ENCODE measurements around the gene DSCAML1.
"Not testable (repeated sequence)": the region's sequence is repeated elsewhere in the genome, so short reads cannot be mapped to it uniquely, and the experiment has no call there.

Gene DSCAML1

DNA sequence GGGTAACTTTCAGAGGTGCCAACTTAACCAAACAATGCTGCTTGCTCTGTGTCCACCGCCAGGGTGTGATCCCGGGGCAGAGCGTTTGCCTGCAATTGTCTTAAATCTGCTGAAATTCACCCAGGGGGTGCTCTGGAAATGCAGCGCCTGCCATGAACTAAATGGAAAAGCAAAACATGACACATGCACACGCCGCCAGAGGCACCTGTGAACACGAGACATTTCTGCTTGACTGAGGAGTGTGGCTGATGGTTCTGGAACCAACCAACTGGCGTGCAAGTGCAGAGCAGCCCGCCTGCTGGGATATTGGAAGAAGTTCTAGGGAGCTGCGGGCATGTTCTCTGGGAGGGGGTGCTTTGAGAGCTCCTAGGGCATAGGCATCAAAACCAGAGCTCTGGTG lies 30.4 kb downstream of the DSCAML1 start:
- H3K9me3 ChIP-seq (ENCODE audit: severe bottlenecking): no peaks in the 10 kb centered on the region
- H3K27ac ChIP-seq: no peak overlapping the region
- TF ChIP-seq, protein P1, sequence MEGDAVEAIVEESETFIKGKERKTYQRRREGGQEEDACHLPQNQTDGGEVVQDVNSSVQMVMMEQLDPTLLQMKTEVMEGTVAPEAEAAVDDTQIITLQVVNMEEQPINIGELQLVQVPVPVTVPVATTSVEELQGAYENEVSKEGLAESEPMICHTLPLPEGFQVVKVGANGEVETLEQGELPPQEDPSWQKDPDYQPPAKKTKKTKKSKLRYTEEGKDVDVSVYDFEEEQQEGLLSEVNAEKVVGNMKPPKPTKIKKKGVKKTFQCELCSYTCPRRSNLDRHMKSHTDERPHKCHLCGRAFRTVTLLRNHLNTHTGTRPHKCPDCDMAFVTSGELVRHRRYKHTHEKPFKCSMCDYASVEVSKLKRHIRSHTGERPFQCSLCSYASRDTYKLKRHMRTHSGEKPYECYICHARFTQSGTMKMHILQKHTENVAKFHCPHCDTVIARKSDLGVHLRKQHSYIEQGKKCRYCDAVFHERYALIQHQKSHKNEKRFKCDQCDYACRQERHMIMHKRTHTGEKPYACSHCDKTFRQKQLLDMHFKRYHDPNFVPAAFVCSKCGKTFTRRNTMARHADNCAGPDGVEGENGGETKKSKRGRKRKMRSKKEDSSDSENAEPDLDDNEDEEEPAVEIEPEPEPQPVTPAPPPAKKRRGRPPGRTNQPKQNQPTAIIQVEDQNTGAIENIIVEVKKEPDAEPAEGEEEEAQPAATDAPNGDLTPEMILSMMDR (IDR thresholded peaks at IDR 0.05; ENCODE audit: low read depth, low read length): no peak
- no peaks in the 10 kb centered on the region for H3K36me3 ChIP-seq
- no peak for DNase-seq
- no peaks in the 10 kb centered on the region for H3K27me3 ChIP-seq (ENCODE audit: insufficient read depth, low read depth, severe bottlenecking)
- no peak overlapping the region for H3K4me3 ChIP-seq (ENCODE audit: low read depth, low read length)

DNA sequence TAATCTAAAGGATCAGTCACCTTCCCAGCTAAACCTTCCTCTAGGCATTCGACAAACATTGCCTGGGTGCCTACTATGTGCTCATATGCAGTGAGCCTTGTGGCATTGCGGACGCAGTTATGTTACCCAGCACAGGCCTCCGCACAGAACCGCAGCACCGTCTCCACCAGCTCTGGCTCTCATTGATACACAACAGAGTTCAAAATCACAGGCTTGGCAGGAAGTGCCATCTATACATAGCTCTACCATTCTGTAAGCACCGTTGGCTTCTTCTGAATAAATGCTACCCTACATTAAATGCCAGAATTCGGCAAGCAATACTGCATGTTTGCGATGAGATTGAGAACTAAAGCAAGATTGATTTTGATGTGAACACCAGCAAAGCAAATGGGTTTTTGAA lies 31.0 kb downstream of the DSCAML1 start:
- Histone ChIP-seq H3K27ac (no peak overlapping the region), H3K27me3 (ENCODE audit: insufficient read depth, low read depth, severe bottlenecking) (no peaks in the 10 kb centered on the region), H3K9me3 (ENCODE audit: severe bottlenecking) (no peaks in the 10 kb centered on the region), H3K36me3 (no peaks in the 10 kb centered on the region), H3K4me3 (ENCODE audit: low read depth, low read length) (no peak overlapping the region)
- no peak for DNase-seq
- TF ChIP-seq, protein P1 (IDR thresholded peaks at IDR 0.05; ENCODE audit: low read depth, low read length): no peak

DNA sequence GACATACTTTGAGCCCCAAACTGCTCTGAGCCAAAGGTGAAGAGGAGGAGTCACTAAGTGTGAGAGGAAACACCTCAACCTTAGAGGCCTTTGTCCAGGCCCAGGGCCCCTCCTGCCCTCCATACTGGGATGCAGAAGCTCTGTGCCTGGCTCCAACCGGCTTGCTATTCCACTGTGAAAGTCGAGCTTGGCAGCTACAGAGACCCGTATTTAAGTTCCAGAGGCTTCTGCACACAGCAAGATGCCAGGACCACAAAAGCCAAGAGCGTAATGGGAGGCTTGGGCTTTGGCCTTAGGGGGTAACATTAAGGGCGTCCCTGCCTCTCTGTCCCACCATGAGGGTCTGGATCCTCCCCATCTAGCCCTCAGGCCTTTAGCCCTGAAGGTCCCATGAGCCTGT lies 31.9 kb downstream of the DSCAML1 start:
- TF ChIP-seq, protein P1 (IDR thresholded peaks at IDR 0.05; ENCODE audit: low read depth, low read length): no peak

DNA sequence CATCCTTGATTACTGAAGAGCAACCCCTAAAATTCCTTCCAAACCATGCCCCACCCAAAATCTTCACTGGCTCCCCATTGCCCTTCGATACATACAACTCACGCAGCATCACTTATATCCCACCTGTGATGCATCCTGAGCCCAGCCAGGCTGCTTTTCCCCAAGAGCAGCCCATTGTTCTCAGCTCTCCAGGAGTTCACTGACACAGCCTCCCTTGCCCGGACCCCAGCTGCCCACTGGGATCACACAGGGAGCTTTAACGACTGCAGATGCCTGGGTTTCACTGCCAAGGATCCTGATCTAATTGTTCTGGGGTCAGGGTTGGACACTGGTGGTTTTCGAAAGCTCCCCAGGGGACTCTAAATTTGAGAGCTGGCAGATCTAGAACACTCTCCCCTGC lies 33.6 kb downstream of the DSCAML1 start:
- not testable (repeated sequence) for H3K4me3 ChIP-seq (ENCODE audit: low read depth, low read length); H3K27me3 ChIP-seq (ENCODE audit: insufficient read depth, low read depth, severe bottlenecking); H3K36me3 ChIP-seq; H3K27ac ChIP-seq; H3K9me3 ChIP-seq (ENCODE audit: severe bottlenecking); DNase-seq

More for the DNA sequence above, 31.9 kb downstream of the DSCAML1 start:
- no peak for DNase-seq
- Histone ChIP-seq H3K36me3 (no peaks in the 10 kb centered on the region), H3K27me3 (ENCODE audit: insufficient read depth, low read depth, severe bottlenecking) (no peaks in the 10 kb centered on the region), H3K4me3 (ENCODE audit: low read depth, low read length) (no peak overlapping the region), H3K27ac (no peak overlapping the region), H3K9me3 (ENCODE audit: severe bottlenecking) (no peaks in the 10 kb centered on the region)

DNA sequence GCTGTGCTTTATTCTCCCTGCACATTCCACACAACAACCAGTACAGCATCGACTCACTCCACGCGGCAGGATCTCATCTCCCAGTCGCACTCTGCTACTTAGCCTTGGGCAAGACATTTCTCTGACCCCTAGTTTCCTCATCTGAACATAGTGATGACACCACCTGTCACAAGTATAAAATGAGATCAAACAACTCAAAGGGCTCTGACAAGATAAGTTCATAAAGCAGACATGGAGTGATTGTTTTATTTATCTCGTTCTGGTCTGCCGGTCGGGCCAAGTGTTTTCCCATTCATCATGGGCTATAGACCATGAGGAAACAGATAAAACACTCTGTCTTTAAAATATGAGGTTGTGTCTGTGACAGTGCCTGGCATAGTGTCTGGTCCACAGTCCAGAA lies 35.0 kb downstream of the DSCAML1 start:
- H3K27ac ChIP-seq: no peak overlapping the region
- no peak overlapping the region for H3K4me3 ChIP-seq (ENCODE audit: low read depth, low read length)
- no peaks in the 10 kb centered on the region for H3K36me3 ChIP-seq
- no peaks in the 10 kb centered on the region for H3K9me3 ChIP-seq (ENCODE audit: severe bottlenecking)
- TF ChIP-seq, protein P1 (IDR thresholded peaks at IDR 0.05; ENCODE audit: low read depth, low read length): no peak
- H3K27me3 ChIP-seq (ENCODE audit: insufficient read depth, low read depth, severe bottlenecking): no peaks in the 10 kb centered on the region
- DNase-seq: no peak

DNA sequence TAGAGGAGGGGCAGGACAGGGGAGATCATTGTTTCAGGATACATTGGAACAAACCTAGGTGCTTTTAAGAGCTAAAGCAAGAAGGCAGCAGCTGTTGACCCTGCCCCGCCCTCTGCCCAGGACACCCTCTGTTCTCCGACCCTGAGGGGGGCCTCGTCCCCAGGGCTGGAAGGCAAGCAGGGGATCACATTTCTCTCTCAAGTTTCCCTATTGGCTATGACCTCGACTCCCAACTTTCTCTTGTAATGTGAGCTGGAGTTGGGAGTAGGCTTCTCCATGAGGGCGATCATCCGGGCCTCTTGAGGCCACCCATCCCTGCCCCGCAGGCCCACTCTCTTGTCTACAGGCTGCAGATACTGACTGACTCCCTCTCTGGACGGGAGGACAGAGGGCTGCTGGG lies 37.7 kb downstream of the DSCAML1 start:
- no peak overlapping the region for H3K4me3 ChIP-seq (ENCODE audit: low read depth, low read length)
- no peaks in the 10 kb centered on the region for H3K36me3 ChIP-seq
- no peak overlapping the region for H3K27ac ChIP-seq
- TF ChIP-seq, protein P1 (IDR thresholded peaks at IDR 0.05; ENCODE audit: low read depth, low read length): no peak
- no peak for DNase-seq
- no peaks in the 10 kb centered on the region for H3K9me3 ChIP-seq (ENCODE audit: severe bottlenecking)
- no peaks in the 10 kb centered on the region for H3K27me3 ChIP-seq (ENCODE audit: insufficient read depth, low read depth, severe bottlenecking)

Measured in WERI-Rb-1 (cell line).